Activated CD4-positive, CD25-positive, alpha-beta regulatory T cell (primary cell): ENCODE measurements around the gene RPS6KA1.
"Not testable (repeated sequence)": the region's sequence is repeated elsewhere in the genome, so short reads cannot be mapped to it uniquely, and the experiment has no call there.

Experiments
- DNase-seq, 4 experiments: peaks; one replicate each; lab custom pipeline; 2025; lab: John Stamatoyannopoulos, UW

Gene RPS6KA1

DNA sequence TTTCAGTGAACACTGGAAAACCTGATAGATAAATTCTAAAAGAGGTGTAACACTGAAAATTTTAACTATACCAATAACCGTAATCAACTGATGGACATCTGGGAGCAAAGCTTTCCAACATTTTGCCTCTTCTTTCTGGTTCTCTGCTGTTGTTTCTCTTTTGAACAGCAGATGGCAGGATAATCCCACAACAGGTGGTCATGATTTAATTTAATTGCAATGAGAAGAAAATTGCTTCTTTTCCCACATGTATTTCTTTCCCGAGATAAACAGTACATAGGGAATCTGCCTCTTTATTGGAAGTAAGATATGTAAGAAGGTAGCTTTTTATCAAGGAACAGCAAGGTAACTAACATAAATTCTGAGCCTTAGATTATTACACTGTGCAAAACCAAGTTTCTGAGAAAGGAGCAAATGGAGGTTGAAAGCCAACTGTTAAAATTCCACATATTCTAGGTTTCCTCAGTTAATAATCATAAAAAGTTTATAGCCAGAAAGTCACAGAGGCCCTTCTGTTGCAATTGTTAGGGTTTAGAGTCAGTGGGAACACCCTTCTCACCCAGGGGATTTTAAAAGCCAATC is 72.9 kb downstream of the RPS6KA1 start:
- DNase-seq: peak in 1 of 4 experiments; percentile 5

DNA sequence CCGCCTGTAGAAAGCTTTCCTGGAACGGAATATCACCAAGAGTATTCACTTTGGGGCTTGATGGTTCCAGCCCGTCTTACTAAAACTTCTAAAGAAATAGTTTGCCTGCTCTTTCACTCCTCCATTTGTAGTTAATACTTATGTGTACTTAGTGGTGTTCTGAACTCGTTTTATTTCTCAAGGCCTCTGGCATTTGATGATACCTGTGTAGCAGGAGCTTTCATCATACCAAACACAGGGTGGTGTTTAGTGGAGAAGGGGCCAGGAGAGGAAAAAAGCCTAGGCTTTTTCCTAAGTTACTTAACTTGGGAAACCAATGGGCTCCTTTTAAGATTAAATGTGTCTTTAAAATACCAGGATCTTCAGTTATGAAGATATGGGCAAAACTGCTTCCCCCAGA is 74.3 kb downstream of the RPS6KA1 start:
- DNase-seq: no peak

DNA sequence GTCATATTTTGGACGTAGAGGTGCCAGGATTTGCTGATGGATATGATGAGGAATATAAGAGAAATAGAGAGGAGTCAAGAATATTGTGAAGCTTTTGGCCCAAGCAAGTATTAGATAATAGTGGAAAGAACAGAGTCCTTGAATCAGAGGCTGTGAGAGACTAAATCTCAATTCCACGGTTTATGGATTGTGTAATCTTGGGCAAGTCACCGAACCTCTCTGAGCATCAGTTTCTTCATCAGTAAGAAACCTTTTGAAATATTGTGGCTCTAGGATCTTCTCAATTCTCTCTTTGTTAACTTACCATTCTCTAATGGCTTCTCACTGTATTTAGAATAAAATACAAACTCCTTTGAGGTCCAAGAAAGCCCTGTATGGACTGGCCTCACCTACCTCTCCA is 77.6 kb downstream of the RPS6KA1 start:
- DNase-seq: no peak

DNA sequence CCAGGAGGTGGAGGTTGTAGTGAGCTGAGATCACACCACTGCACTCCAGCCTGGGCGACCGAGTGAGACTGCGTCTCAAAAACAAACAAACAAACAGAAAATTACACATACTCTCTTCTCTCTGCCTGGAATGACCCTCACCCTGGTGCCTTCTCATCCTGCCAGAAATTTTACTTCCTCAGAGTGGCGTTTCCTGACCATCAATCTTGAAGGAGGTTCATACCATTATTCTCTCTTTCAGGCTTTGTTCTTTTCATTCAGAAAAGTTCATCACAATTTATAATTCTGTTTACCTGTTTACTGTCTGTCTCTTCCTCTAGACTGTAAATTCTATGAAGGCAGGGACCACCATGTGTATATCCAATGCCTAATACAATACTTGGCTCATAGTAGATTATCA is 79.3 kb downstream of the RPS6KA1 start:
- DNase-seq: no peak

DNA sequence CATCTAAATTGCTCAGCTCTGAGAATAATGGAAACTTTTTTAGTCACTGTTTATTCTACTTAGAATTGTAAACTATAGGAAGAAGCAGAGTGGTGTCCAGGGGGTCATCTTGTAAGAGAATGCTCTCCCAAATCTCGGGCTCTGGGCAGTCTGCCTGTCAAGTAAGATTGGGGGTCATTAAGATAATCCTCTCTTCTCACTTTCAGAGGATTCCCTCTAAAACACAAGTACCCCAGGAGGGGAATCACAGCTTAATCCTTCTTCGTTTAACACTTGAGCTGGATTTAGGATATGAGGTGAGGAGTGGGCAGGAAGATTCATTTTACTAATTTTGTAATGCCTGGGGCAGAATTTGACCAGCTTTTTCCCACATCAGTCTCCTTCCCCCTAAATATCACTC is 81.2 kb downstream of the RPS6KA1 start:
- no peak for DNase-seq

DNA sequence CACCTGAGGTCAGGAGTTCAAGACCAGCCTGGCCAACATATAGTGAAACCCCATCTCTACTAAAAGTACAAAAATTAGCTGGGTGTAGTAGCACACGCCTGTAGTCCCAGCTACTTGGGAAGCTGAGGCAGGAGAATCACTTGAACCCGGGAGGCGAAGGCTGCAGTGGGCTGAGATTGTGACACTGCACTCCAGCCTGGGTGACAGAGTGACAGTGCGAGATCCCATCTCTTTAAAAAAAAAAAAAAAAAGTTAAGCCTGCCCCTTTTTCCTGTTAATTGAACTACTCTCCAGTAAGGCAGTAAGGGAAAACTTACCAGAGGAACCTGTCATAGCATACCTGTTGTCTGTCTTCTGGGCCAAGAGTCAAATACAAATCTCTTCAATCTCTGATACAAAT is 83.1 kb downstream of the RPS6KA1 start:
- DNase-seq: not testable (repeated sequence)

DNA sequence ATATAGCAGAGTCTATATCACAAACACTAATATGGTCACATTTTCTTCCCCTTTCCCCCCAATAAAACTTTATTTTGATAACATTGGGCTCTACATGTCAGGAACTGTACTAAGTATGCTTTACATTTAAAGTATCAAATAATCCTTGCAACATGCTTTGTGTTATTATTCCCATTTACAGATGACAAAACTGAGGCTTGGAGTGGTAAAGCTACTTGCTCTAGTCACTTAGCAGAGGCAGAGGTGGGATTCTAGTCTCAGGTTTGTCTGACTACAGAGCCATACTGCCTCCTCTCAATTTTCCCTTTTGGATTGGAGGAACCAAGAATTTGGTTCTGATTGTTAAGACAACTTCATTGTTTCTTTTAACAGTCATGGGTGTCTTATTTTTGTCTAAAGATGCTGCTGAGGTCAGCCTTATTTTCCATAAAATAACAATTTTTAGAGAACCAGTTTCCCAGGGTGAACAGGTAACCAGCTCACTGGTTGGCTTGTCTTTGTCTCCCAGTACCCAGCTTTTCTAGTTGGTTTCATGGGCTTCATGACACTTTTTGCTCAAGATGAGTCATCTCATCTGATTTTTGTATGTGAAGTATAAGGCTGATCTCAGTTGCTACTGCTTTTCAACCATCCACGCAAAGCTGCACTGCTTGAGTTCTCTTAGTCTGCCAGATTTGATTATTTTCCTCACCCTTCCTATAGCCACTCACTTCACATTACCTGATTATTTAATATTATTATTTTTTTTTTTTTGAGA is 85.3 kb downstream of the RPS6KA1 start:
- no peak for DNase-seq

DNA sequence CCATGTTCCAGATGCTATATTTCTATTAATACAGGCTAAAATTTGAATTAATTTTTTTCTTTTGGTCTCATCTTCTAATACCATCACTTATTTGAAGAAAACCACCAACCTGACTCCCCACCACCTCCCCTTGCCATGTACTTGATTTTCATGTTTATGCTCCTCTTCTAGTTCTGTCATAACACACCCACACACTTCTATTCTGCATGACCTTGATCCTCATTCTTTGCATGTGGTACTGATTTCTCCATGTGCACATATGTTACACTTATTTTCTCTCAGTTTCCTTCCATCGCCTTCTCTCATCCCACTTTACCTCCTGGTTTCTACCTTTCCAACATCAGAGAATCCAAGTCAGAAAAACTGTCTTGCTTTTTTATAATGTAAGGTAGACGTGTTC is 87.3 kb downstream of the RPS6KA1 start:
- no peak for DNase-seq

DNA sequence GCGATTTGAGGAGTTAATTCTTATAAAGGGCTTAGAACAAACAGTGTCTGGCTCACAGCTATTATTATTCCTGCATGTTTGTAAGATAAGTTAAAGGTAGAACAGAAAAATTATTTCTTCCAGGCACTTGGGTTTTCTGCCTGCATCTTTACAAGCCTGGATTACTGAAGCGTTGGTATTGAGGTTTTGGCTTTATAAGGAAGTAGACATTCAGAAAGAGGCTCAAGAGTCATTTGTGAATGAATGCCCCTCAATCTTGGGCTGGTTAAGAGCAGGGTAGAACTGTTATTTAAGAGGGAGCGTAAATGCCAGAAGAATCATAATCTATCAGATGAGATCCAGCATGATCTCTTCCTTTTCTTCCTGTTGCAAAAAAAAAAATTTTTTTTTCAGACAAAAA is 89.0 kb downstream of the RPS6KA1 start:
- no peak for DNase-seq
